Endodermal cell (in vitro differentiated cells): ENCODE data around the gene MYCBP2. TPM values are rescaled to one million over a fixed set of nuclear protein-coding genes. Genes with fewer than 3 reads are reported as not detected.
"Not testable (repeated sequence)": the region's sequence is repeated elsewhere in the genome, so short reads cannot be mapped to it uniquely, and the experiment has no call there.

Experiments
- DNase-seq: peaks from one replicate; pipeline ENCODE4 v3.0.0-alpha.2; 2017
- H3K27ac ChIP-seq: 2 replicates; pipeline ENCODE4 v1.5.1; 2013; ENCODE audit warnings: mild to moderate bottlenecking, low read depth, low read length, moderate library complexity
- H3K27me3 ChIP-seq: 2 replicates; pipeline ENCODE4 v1.6.1; 2013; ENCODE audit warnings: mild to moderate bottlenecking, low read length, moderate library complexity; ENCODE audit not compliant: insufficient read depth, control insufficient read depth, poor library complexity, severe bottlenecking
- H3K36me3 ChIP-seq: 2 replicates; pipeline ENCODE4 v1.7.0; 2013; ENCODE audit warnings: mild to moderate bottlenecking, low read length, moderate library complexity; ENCODE audit not compliant: control insufficient read depth, insufficient read depth
- H3K4me1 ChIP-seq: one replicate; pipeline ENCODE4 v1.7.0; 2013; ENCODE audit warnings: low read length; ENCODE audit not compliant: control insufficient read depth, insufficient read depth
- H3K4me3 ChIP-seq: 2 replicates; pipeline ENCODE4 v1.5.1; 2013; ENCODE audit warnings: mild to moderate bottlenecking, low read length, moderate library complexity
- H3K9ac ChIP-seq: 2 replicates; pipeline ENCODE4 v1.6.1; 2013; ENCODE audit warnings: mild to moderate bottlenecking, low read length, moderate library complexity; ENCODE audit not compliant: poor library complexity, severe bottlenecking; ENCODE audit errors: extremely low read depth
- H3K9me3 ChIP-seq: 2 replicates; pipeline ENCODE4 v1.6.1; 2013; ENCODE audit warnings: mild to moderate bottlenecking, low read length, moderate library complexity; ENCODE audit not compliant: control insufficient read depth
- H3K27ac Mint-ChIP-seq: 2 replicates; pipeline ENCODE4 v1.8.0; 2020; ENCODE audit warnings: mixed read lengths
- H3K27me3 Mint-ChIP-seq: 2 replicates; pipeline ENCODE4 v1.8.0; 2021; ENCODE audit warnings: mild to moderate bottlenecking, mixed read lengths; ENCODE audit not compliant: insufficient read depth
- H3K36me3 Mint-ChIP-seq: 2 replicates; pipeline ENCODE4 v1.8.0; 2020; ENCODE audit warnings: low read depth, mixed read lengths
- H3K4me1 Mint-ChIP-seq: 2 replicates; pipeline ENCODE4 v1.8.0; 2020; ENCODE audit warnings: mixed read lengths
- H3K4me3 Mint-ChIP-seq: 2 replicates; pipeline ENCODE4 v1.8.0; 2020; ENCODE audit warnings: mild to moderate bottlenecking, moderate library complexity, mixed read lengths
- H3K9me3 Mint-ChIP-seq: 2 replicates; pipeline ENCODE4 v1.8.0; 2020; ENCODE audit warnings: mild to moderate bottlenecking, mixed read lengths
- WGBS, 2 experiments: methylation state at CpG; one replicate each; pipeline versions ENCODE4 v1.1.5 to v1.1.7; 2013; ENCODE audit warnings: missing lambda C conversion rate in 2 of 2, mixed read lengths in 1 of 2; ENCODE audit not compliant: insufficient coverage in 1 of 2, insufficient read length in 1 of 2; 5-methylcytosine and 5-hydroxymethylcytosine counted together
- total RNA-seq, 2 donors: library from RNA; stranded (reverse); fragmentation: NEBNext Ultra II Directional in 1 of 2; extraction: Animal tissue kit (Norgen Biotek cat#: 25700) in 1 of 2; gene quantifications; 2 replicates in 1 of 2; 3 replicates in 1 of 2; pipeline ENCODE4 v1.2.1, GENCODE V29; 2021
- TF ChIP-seq, protein P1 (sequence below): fragments of 200-600 bp; sonication (generic); conservative IDR thresholded peaks from 2 replicates; pipeline ENCODE4 v1.5.0; 2021; ENCODE audit warnings: antibody characterized with exemption, mild to moderate bottlenecking

Gene MYCBP2
- total RNA-seq, 2 donors from 2014 or later, result 32.5 to 32.9 TPM

GRCh38 chr13:77290342-77290741 is 36.6 kb downstream of the MYCBP2 start:
- H3K27ac ChIP-seq, result no peak overlapping the region
- 96% methylated on average over 2 of the region's 2 CpGs; no CpG with 5 or more reads in 1 of the 2 experiments for WGBS, 2 experiments
- DNase-seq, result no peak
- Mint-ChIP-seq H3K27me3 (no peaks in the 10 kb centered on the region), H3K27ac (no peak overlapping the region), H3K4me1 (peaks cover 2% of the 10 kb centered on the region), H3K9me3 (no peaks in the 10 kb centered on the region), H3K4me3 (no peak overlapping the region), H3K36me3 (peaks cover 33% of the 10 kb centered on the region)
- peaks cover 15% of the 10 kb centered on the region for H3K36me3 ChIP-seq
- H3K9me3 ChIP-seq, result no peaks in the 10 kb centered on the region
- TF ChIP-seq, protein P1, sequence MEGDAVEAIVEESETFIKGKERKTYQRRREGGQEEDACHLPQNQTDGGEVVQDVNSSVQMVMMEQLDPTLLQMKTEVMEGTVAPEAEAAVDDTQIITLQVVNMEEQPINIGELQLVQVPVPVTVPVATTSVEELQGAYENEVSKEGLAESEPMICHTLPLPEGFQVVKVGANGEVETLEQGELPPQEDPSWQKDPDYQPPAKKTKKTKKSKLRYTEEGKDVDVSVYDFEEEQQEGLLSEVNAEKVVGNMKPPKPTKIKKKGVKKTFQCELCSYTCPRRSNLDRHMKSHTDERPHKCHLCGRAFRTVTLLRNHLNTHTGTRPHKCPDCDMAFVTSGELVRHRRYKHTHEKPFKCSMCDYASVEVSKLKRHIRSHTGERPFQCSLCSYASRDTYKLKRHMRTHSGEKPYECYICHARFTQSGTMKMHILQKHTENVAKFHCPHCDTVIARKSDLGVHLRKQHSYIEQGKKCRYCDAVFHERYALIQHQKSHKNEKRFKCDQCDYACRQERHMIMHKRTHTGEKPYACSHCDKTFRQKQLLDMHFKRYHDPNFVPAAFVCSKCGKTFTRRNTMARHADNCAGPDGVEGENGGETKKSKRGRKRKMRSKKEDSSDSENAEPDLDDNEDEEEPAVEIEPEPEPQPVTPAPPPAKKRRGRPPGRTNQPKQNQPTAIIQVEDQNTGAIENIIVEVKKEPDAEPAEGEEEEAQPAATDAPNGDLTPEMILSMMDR, result no peak
- H3K4me1 ChIP-seq, result no peaks in the 10 kb centered on the region
- no peak overlapping the region for H3K4me3 ChIP-seq
- no peaks in the 10 kb centered on the region for H3K27me3 ChIP-seq
- no peak overlapping the region for H3K9ac ChIP-seq

GRCh38 chr13:77289851-77290250 is 37.0 kb downstream of the MYCBP2 start:
- Mint-ChIP-seq H3K4me3 (no peak overlapping the region), H3K4me1 (peaks cover 7% of the 10 kb centered on the region), H3K27me3 (no peaks in the 10 kb centered on the region), H3K27ac (no peak overlapping the region), H3K36me3 (peaks cover 31% of the 10 kb centered on the region), H3K9me3 (no peaks in the 10 kb centered on the region)
- no peak for DNase-seq
- Histone ChIP-seq H3K4me1 (no peaks in the 10 kb centered on the region), H3K27me3 (no peaks in the 10 kb centered on the region), H3K36me3 (peaks cover 15% of the 10 kb centered on the region), H3K27ac (no peak overlapping the region), H3K4me3 (no peak overlapping the region), H3K9ac (no peak overlapping the region), H3K9me3 (no peaks in the 10 kb centered on the region)
- TF ChIP-seq, protein P1, result no peak

DNA sequence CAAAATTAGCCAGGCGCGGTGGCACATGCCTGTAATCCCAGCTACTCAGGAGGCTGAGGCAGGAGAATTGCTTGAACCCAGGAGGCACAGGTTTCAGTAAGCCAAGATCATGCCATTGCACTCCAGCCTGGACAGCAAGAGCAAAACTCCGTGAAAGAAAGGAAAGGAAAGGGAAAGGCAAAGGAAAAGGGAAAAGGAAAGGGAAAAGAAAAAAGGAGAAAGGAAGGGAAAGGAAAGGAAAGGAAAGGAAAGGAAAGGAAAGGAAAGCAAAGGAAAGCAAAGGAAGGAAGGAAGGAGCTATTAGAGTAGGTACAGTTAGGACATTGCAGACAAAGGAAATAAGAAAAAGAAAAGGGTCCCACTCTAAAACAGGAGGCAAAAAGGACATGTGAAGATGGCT is 41.3 kb downstream of the MYCBP2 start:
- DNase-seq, H3K9me3 Mint-ChIP-seq, H3K9me3 ChIP-seq, H3K27me3 ChIP-seq, H3K27me3 Mint-ChIP-seq, H3K36me3 ChIP-seq, H3K27ac ChIP-seq, H3K27ac Mint-ChIP-seq, H3K4me1 ChIP-seq, H3K4me3 Mint-ChIP-seq, H3K9ac ChIP-seq, H3K4me3 ChIP-seq: not testable (repeated sequence)
- Mint-ChIP-seq H3K4me1 (peaks cover 14% of the 10 kb centered on the region), H3K36me3 (peaks cover 25% of the 10 kb centered on the region)
- 86 to 93% methylated on average over 1 to 3 of the region's 3 CpGs for WGBS, 2 experiments

DNA sequence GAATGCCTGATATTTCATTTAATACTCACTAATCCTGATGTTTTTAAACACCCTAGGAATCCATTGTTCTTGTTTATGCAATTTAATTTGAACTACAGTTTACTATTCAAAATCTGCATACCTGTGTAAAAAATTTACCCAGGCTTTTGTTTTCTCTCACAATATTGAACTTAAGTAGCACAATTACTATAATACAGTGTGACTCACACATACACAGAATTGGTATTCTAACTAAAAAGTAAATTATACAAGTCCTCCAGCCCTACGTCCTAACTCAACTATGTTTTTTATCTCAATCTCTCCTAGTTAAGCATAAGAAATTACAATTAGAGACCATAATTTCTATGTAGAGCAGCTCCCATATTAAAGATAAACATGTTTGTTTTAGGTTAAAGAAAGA is 41.8 kb downstream of the MYCBP2 start:
- Histone ChIP-seq H3K9ac (no peak overlapping the region), H3K36me3 (no peaks in the 10 kb centered on the region), H3K4me3 (no peak overlapping the region), H3K27ac (no peak overlapping the region), H3K4me1 (peaks cover 3% of the 10 kb centered on the region), H3K9me3 (no peaks in the 10 kb centered on the region), H3K27me3 (no peaks in the 10 kb centered on the region)
- TF ChIP-seq, protein P1, result no peak
- Mint-ChIP-seq H3K9me3 (no peaks in the 10 kb centered on the region), H3K27me3 (no peaks in the 10 kb centered on the region), H3K4me1 (peaks cover 14% of the 10 kb centered on the region), H3K4me3 (no peak overlapping the region), H3K27ac (no peak overlapping the region), H3K36me3 (peaks cover 22% of the 10 kb centered on the region)
- 82% methylated on average over 1 of the region's 1 CpG; no CpG with 5 or more reads in 1 of the 2 experiments for WGBS, 2 experiments
- DNase-seq, result no peak
